ENCODE measurements around the gene PYGB.

DNA sequence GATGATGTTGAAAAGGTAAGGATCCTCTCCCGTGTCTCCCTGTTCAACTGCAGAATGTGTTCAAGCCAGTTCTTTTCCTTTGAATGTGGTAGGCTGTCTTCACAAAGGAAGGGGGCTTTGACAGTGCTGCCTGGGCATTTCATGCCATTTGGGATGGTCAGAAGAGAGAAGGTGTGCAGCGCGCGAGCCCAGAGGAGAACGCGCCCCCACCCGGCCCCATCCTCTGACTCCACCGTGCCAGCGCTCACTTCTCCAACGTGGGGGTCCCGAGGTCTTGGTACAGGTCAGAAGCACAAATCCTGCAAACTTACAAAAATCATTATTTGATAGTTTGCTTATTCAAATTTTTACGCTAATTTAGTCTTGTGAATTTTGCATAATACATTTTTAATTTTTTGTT is 38.0 kb upstream of the PYGB start:
- TF ChIP-seq POU2F2 (IDR thresholded peaks at IDR 0.05; ENCODE audit: low read depth, low read length) (no peak), POLR2A (IDR thresholded peaks at IDR 0.05; ENCODE audit: low read depth, low read length) (no peak)
